H54 (cell line): ENCODE data around the gene FASTKD2.

Experiments
- DNase-seq: peaks from one replicate; pipeline ENCODE4 v3.0.0; 2011; ENCODE audit warnings: low spot score, mixed read lengths; ENCODE audit not compliant: insufficient read length
- FAIRE-seq: peaks from 3 replicates; lab custom pipeline; 2011; peaks lifted over from hg19 to GRCh38; lab: Jason Lieb, UNC
- POLR2A ChIP-seq: IDR thresholded peaks from 2 replicates; pipeline ENCODE4 v1.6.1; 2011; ENCODE audit warnings: low read depth, mild to moderate bottlenecking, low read length

The FASTKD2 gene

GRCh38 chr2:206766057-206766930 is 888 bp downstream of the FASTKD2 start:
- DNase-seq (no peak), FAIRE-seq (no peak)
- no peak for TF ChIP-seq POLR2A

- no peak for TF ChIP-seq POLR2A
- DNase-seq: no peak
- FAIRE-seq: no peak
These were observed 9.5 kb downstream of the FASTKD2 start for GRCh38 chr2:206774871-206775270.

DNA sequence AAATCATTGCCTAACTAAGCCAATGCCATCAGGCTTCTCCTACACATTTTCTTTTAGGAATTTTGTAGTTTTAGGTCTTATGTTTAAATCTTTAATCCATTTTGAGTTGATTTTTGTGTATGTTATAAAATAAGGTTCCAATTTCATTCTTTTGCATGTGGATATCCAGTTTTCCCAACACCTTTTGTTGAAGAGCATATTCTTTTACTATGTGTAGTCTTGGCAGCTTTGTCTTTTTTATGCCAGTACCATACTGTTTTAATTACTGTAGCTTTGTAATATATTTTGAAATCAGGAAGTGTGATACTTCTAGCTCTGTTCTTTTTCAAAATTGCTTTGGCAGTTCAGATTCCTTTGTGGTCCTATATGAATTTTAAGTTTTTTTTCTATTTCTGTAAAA is 11.0 kb downstream of the FASTKD2 start:
- DNase-seq (no peak), FAIRE-seq (no peak)
- TF ChIP-seq POLR2A: no peak

DNA sequence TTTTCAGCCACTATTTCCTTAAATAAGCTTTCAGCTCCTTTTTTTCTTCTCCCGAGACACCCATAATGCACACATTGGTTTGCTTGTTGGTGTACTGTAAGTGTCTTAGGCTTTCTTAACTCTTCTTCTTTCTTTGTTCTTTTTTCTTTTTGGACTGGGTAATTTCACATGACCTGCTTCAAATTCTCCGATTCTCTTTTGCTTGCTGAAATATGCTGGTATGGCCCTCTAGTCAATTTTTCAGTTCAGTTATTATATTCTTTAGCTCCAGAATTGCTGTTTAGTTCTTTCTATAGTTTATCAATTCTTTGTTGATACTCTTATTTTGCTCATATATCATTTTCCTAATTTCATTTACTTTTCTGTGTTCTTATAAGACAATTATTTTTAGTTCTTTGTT is 15.3 kb downstream of the FASTKD2 start:
- FAIRE-seq (no peak), DNase-seq (no peak)
- no peak for TF ChIP-seq POLR2A

DNA sequence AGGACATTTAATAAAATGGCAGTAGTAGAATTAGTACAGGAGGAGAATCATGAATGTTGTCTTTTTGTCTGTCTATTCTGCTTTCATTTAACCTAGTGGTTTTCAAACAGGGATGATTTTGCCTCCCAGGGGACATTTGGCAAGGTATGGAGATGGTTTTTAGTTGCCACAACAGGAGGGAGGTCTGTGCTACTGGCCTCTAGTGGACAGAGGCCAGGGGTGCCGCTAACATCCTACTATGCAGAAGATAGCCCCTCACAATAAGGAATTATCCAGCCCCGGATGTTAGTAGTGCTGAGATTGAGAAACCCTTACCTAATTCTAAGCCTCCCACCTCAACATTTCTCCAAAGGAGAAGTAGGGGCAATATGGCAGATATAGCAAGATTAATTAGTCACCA is 18.3 kb downstream of the FASTKD2 start:
- FAIRE-seq (peak; percentile 57), DNase-seq (no peak)

DNA sequence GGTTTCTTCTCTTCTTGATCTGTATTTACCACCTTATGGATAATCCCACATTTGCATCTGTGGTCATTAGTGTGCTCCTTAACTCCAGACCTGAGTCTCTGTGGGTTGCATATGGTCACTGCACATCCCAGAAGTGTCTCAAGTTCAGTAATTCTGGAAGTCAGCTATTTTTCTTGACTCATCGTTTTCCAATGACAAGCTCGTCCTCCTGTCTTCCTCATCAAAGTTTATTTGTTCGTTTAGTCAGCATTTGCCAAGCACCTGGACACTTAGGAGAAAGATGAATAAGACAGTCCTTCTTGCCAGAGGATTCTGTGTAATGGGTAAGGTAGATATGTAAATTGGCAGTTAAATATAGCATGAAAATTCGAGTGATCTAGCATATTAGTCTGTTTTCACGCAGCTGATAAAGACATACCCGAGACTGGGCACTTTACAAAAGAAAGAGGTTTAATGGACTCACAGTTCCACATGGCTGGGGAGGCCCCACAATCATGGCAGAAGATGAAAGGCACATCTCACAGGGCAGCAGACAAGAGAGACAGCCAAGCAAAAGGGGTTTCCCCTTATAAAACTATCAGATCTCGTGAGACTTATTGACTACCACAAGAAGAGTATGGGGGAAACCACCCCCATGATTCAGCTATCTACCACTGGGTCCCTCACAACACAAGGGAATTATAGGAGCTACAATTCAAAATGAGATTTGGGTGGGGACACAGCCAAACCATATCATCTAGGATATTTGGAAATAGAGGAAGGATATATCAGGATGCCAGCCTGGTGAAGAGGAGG is 19.4 kb downstream of the FASTKD2 start:
- no peak for TF ChIP-seq POLR2A
- DNase-seq (no peak), FAIRE-seq (no peak)

More for the DNA sequence above, 18.3 kb downstream of the FASTKD2 start:
- no peak for TF ChIP-seq POLR2A

- DNase-seq (no peak), FAIRE-seq (no peak)
- TF ChIP-seq POLR2A: no peak
These were observed 25.0 kb downstream of the FASTKD2 start for GRCh38 chr2:206790311-206790935.

GRCh38 chr2:206792645-206793044 is 27.2 kb downstream of the FASTKD2 start:
- DNase-seq (no peak), FAIRE-seq (no peak)
- TF ChIP-seq POLR2A: no peak

GRCh38 chr2:206797376-206797775 is 32.0 kb downstream of the FASTKD2 start:
- FAIRE-seq (no peak), DNase-seq (no peak)
- TF ChIP-seq POLR2A: no peak

DNA sequence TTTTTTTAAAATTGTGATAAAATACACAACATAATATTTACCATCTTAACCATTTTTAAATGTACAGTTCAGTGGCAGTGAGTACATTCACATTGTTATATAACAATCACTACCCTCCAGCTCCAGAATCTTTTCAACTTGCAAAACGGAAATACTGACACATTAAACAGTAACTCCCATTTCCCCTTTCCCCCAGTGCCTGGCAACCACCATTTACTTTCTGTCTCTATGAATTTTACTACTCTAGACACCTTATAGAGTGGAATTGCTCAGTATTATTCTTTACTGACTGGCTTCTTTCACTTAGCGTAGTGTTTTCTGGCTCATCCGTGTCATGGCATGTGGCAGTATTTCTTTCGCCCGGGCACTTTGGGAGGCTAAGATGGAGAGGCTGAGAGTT is 32.6 kb downstream of the FASTKD2 start:
- TF ChIP-seq POLR2A: no peak
- FAIRE-seq (no peak), DNase-seq (no peak)

DNA sequence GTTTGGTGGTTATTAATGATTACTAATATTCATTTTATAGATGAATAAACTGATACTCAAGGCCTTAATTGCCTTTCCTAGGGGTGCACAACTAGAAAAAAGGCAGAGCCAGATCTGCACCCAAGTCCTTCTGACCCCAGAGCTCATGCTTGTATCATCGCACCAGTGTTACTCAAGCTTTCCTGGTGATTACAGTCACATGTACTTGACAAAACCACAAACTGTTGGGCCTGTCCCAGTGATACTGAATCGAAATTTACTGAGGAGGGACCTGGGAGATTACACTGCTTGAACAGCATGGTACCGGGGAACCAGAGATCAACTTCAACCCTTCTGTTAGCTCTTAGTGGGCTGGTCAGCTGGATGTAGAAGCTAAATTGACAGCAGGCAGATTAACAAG is 33.7 kb downstream of the FASTKD2 start:
- no peak for DNase-seq
- FAIRE-seq: no peak
- TF ChIP-seq POLR2A: no peak

GRCh38 chr2:206800506-206801417 is 35.4 kb downstream of the FASTKD2 start:
- peak; percentile 36 for DNase-seq
- peak; percentile 90 for FAIRE-seq
- TF ChIP-seq POLR2A: no peak
